CD4-positive, CD25-positive, alpha-beta regulatory T cell (primary cell): ENCODE data around the gene FBXL7. TPM values are rescaled to one million over a fixed set of nuclear protein-coding genes. Genes with fewer than 3 reads are reported as not detected.

Experiments used
- ATAC-seq, 2 donors: fragments of 150-1000 bp; cut with Tn5 transposase; one replicate each; pipeline ENCODE4 v1.10.0; 2021; ENCODE audit warnings: low read depth in 2 of 2, moderate number of reproducible peaks in 2 of 2, moderate library complexity in 1 of 2
- DNase-seq, 3 donors: peaks; one replicate each; pipeline versions ENCODE4 v3.0.0 to v3.0.0-alpha.2; 2012 to 2022; ENCODE audit warnings: mixed read lengths in 1 of 3
- H3K27ac ChIP-seq: one replicate; pipeline ENCODE4 v1.7.0; 2013; ENCODE audit warnings: mild to moderate bottlenecking, low read length; ENCODE audit not compliant: insufficient read depth, poor library complexity, severe bottlenecking
- H3K27me3 ChIP-seq: one replicate; pipeline ENCODE4 v1.7.0; 2013; ENCODE audit warnings: low read length; ENCODE audit not compliant: control insufficient read depth, insufficient read depth
- H3K36me3 ChIP-seq: one replicate; pipeline ENCODE4 v1.7.0; 2013; ENCODE audit warnings: mild to moderate bottlenecking, low read length, moderate library complexity; ENCODE audit not compliant: control insufficient read depth, insufficient read depth
- H3K4me1 ChIP-seq: 2 replicates; pipeline ENCODE4 v1.7.0; 2013; ENCODE audit warnings: mild to moderate bottlenecking, low read length; ENCODE audit not compliant: insufficient read depth, control insufficient read depth, poor library complexity, severe bottlenecking
- H3K4me3 ChIP-seq: one replicate; pipeline ENCODE4 v1.7.0; 2013; ENCODE audit warnings: low read depth, mild to moderate bottlenecking, low read length, moderate library complexity
- H3K9me3 ChIP-seq, 2 experiments: 1 replicate in 1 of 2; 2 replicates in 1 of 2; pipeline ENCODE4 v1.7.0; 2013; ENCODE audit warnings: low read length in 2 of 2, mild to moderate bottlenecking in 1 of 2, moderate library complexity in 1 of 2; ENCODE audit not compliant: control insufficient read depth in 2 of 2
- H3K27ac Mint-ChIP-seq, 3 donors: one replicate each; pipeline ENCODE4 v1.8.0; 2020 to 2022; ENCODE audit warnings: mild to moderate bottlenecking in 3 of 3, mixed read lengths in 3 of 3, moderate library complexity in 2 of 3
- H3K27me3 Mint-ChIP-seq: one replicate; pipeline ENCODE4 v1.8.0; 2022; ENCODE audit warnings: mild to moderate bottlenecking, mixed read lengths
- H3K36me3 Mint-ChIP-seq: one replicate; pipeline ENCODE4 v1.8.0; 2020; ENCODE audit warnings: mixed read lengths
- H3K4me1 Mint-ChIP-seq, 4 donors: one replicate each; pipeline ENCODE4 v1.8.0; 2020 to 2022; ENCODE audit warnings: mixed read lengths in 4 of 4, mild to moderate bottlenecking in 1 of 4
- H3K4me3 Mint-ChIP-seq, 4 donors: one replicate each; pipeline ENCODE4 v1.8.0; 2020 to 2022; ENCODE audit warnings: mild to moderate bottlenecking in 4 of 4, mixed read lengths in 4 of 4, moderate library complexity in 3 of 4
- H3K9me3 Mint-ChIP-seq, 7 donors: one replicate each; pipeline ENCODE4 v1.8.0; 2020 to 2022; ENCODE audit warnings: mixed read lengths in 7 of 7, mild to moderate bottlenecking in 3 of 7, moderate library complexity in 2 of 7
- polyA plus RNA-seq, 4 donors: library from polyadenylated mRNA; unstranded; fragments of 300-500 nt; fragmentation: Illumina TruSeq; gene quantifications; one replicate each; pipeline ENCODE4 v1.2.3, GENCODE V29; 2021
- total RNA-seq: library from RNA; stranded (reverse); gene quantifications from one replicate; pipeline ENCODE4 v1.2.3, GENCODE V29; 2022

Gene FBXL7
- total and polyA plus RNA-seq, 5 donors from 2014 or later, result not detected

GRCh38 chr5:15472116-15472515, 27.9 kb upstream of the FBXL7 start:
- DNase-seq, result no peak
- H3K9me3 Mint-ChIP-seq, result peaks cover 0 to 13% (median 3%) of the 10 kb centered on the region in 7 donors
- no peak overlapping the region for H3K27ac ChIP-seq
- H3K4me3 ChIP-seq, result no peak overlapping the region
- H3K27ac Mint-ChIP-seq, result no peak overlapping the region
- no peaks in the 10 kb centered on the region for H3K36me3 ChIP-seq
- no peaks in the 10 kb centered on the region for H3K36me3 Mint-ChIP-seq
- no peak for ATAC-seq
- H3K4me1 Mint-ChIP-seq, result no peaks in the 10 kb centered on the region
- no peaks in the 10 kb centered on the region for H3K27me3 ChIP-seq
- no peak overlapping the region for H3K4me3 Mint-ChIP-seq
- H3K9me3 ChIP-seq, result no peaks in the 10 kb centered on the region
- no peaks in the 10 kb centered on the region for H3K4me1 ChIP-seq
- no peaks in the 10 kb centered on the region for H3K27me3 Mint-ChIP-seq

GRCh38 chr5:15474143-15474719, 25.7 kb upstream of the FBXL7 start:
- Mint-ChIP-seq H3K4me1 (no peaks in the 10 kb centered on the region), H3K36me3 (no peaks in the 10 kb centered on the region), H3K27me3 (no peaks in the 10 kb centered on the region), H3K4me3 (no peak overlapping the region), H3K9me3 (peaks cover 3 to 23% (median 5%) of the 10 kb centered on the region in 7 donors), H3K27ac (no peak overlapping the region)
- H3K27ac ChIP-seq, result no peak overlapping the region
- ATAC-seq (no peak), DNase-seq (no peak)
- H3K4me1 ChIP-seq, result no peaks in the 10 kb centered on the region
- no peaks in the 10 kb centered on the region for H3K36me3 ChIP-seq
- no peaks in the 10 kb centered on the region for H3K9me3 ChIP-seq
- H3K4me3 ChIP-seq, result no peak overlapping the region
- no peaks in the 10 kb centered on the region for H3K27me3 ChIP-seq

GRCh38 chr5:15475367-15475766, 24.6 kb upstream of the FBXL7 start:
- no peaks in the 10 kb centered on the region for H3K4me1 Mint-ChIP-seq
- no peak for ATAC-seq
- Histone ChIP-seq H3K27me3 (no peaks in the 10 kb centered on the region), H3K36me3 (no peaks in the 10 kb centered on the region), H3K4me1 (no peaks in the 10 kb centered on the region), H3K4me3 (no peak overlapping the region), H3K27ac (no peak overlapping the region), H3K9me3 (no peaks in the 10 kb centered on the region)
- H3K27me3 Mint-ChIP-seq, result no peaks in the 10 kb centered on the region
- H3K36me3 Mint-ChIP-seq, result no peaks in the 10 kb centered on the region
- H3K4me3 Mint-ChIP-seq, result no peak overlapping the region
- no peak for DNase-seq
- no peak overlapping the region for H3K27ac Mint-ChIP-seq
- peaks cover 0 to 19% (median 5%) of the 10 kb centered on the region in 7 donors for H3K9me3 Mint-ChIP-seq

- no peaks in the 10 kb centered on the region for H3K36me3 ChIP-seq
- H3K27ac ChIP-seq, result no peak overlapping the region
- Mint-ChIP-seq H3K36me3 (no peaks in the 10 kb centered on the region), H3K27me3 (no peaks in the 10 kb centered on the region), H3K27ac (no peak overlapping the region), H3K9me3 (peaks cover 0 to 22% (median 5%) of the 10 kb centered on the region in 7 donors), H3K4me1 (no peaks in the 10 kb centered on the region), H3K4me3 (no peak overlapping the region)
- no peak for ATAC-seq
- no peak overlapping the region for H3K4me3 ChIP-seq
- no peaks in the 10 kb centered on the region for H3K4me1 ChIP-seq
- no peaks in the 10 kb centered on the region for H3K27me3 ChIP-seq
- no peaks in the 10 kb centered on the region for H3K9me3 ChIP-seq
- DNase-seq, result no peak
Observed at GRCh38 chr5:15476977-15477376, 23.0 kb upstream of the FBXL7 start.

DNA sequence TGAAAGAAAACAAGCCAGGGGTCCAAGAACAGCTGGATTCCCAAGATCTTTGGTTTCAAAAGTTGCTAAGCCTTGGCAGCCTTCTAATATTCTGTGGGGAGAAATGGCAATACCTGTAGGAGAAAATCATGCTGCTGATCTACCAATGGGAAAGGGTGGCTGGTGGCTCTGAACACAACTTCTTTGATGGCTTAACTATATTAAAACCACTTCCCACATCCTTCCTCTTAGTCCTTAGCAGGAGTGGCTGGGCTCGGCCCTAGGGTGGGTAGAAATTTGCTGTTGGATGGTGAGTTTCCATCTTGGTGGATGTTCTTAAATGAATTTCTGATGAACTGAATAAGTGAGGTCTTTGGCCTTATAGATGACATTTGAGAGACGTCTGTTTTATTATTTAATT, 19.5 kb upstream of the FBXL7 start:
- Mint-ChIP-seq H3K27ac (peak overlapping the region in 1 of 3 donors; percentile 15), H3K9me3 (peaks cover 0 to 19% (median 5%) of the 10 kb centered on the region in 7 donors), H3K4me1 (no peaks in the 10 kb centered on the region), H3K36me3 (no peaks in the 10 kb centered on the region), H3K27me3 (no peaks in the 10 kb centered on the region), H3K4me3 (no peak overlapping the region)
- DNase-seq (no peak), ATAC-seq (no peak)
- Histone ChIP-seq H3K4me3 (no peak overlapping the region), H3K36me3 (no peaks in the 10 kb centered on the region), H3K9me3 (no peaks in the 10 kb centered on the region), H3K27ac (no peak overlapping the region), H3K4me1 (no peaks in the 10 kb centered on the region), H3K27me3 (no peaks in the 10 kb centered on the region)

DNA sequence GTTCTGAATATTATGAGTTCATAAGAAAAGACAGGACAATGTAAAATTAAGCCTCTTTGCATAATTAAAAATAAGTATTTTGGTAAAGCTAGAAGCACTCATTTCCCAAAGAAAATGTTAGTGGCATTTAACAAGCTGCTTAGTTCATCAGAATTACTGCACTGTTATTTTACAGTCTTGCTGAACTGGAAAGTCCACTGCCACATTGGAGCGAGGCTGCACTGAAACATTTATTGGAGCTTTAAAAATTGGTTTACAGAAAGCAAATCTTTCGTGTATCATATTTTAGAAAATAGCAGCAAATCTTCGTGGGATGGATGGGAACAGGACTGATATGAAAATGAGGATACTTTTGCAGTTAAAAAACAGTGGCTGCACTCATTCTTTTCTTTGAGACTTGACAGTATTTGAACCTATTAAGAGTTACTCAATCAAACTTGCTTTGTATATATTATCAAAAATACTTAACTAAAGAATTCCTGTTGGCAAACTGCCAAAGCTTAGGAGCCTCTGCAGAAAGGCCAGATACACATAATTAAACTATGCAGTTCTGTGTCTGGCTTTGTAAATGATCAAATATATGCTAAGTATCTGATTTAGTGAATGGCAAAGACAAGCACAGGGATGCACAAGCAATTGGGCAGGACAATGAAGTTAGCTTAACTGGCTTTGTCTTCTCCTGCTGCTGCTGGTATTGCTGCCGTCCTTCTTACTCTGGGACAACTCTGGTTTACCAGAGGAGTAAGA, 16.5 kb upstream of the FBXL7 start:
- H3K4me3 Mint-ChIP-seq, result no peak overlapping the region

DNA sequence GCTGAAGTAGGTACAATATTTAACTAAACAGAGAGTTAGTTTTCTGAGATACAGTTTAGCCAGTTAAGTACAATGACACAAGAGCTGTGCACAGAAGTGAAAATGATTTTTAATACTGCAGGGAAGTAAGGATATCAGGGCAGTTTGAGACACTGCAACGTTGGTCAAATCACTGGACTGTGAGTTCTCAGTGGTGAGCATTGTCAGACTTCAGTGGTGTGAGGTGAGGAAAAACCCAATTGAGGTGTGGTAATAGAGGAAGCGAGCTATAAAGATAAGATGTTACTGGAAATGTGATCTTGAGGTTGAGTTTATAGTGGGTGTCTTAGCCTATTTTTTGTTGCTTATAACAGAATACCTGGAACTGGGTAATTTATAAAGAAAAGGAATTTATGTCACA, 12.8 kb upstream of the FBXL7 start:
- H3K36me3 Mint-ChIP-seq, result no peaks in the 10 kb centered on the region
- no peak overlapping the region for H3K27ac Mint-ChIP-seq

More for the DNA sequence above, 16.5 kb upstream of the FBXL7 start:
- no peaks in the 10 kb centered on the region for H3K9me3 ChIP-seq
- H3K4me1 ChIP-seq, result no peaks in the 10 kb centered on the region
- H3K4me1 Mint-ChIP-seq, result no peaks in the 10 kb centered on the region
- H3K27ac ChIP-seq, result no peak overlapping the region
- H3K27me3 Mint-ChIP-seq, result no peaks in the 10 kb centered on the region
- no peak for ATAC-seq
- no peak overlapping the region for H3K27ac Mint-ChIP-seq
- no peaks in the 10 kb centered on the region for H3K27me3 ChIP-seq
- no peaks in the 10 kb centered on the region for H3K36me3 ChIP-seq
- H3K4me3 ChIP-seq, result no peak overlapping the region
- no peak for DNase-seq
- H3K36me3 Mint-ChIP-seq, result no peaks in the 10 kb centered on the region
- H3K9me3 Mint-ChIP-seq, result peaks cover 0 to 10% (median 3%) of the 10 kb centered on the region in 7 donors

More for the DNA sequence above, 12.8 kb upstream of the FBXL7 start:
- no peak for ATAC-seq
- Histone ChIP-seq H3K9me3 (no peaks in the 10 kb centered on the region), H3K4me3 (no peak overlapping the region), H3K27ac (no peak overlapping the region), H3K36me3 (no peaks in the 10 kb centered on the region), H3K4me1 (no peaks in the 10 kb centered on the region), H3K27me3 (no peaks in the 10 kb centered on the region)
- Mint-ChIP-seq H3K27me3 (no peaks in the 10 kb centered on the region), H3K4me3 (no peak overlapping the region), H3K4me1 (no peaks in the 10 kb centered on the region), H3K9me3 (peaks cover 0 to 9% (median 2%) of the 10 kb centered on the region in 7 donors)
- no peak for DNase-seq
